Tibial nerve (tissue), 4 donors: Measurements from ENCODE around the gene OR4M1. TPM values are rescaled to one million over a fixed set of nuclear protein-coding genes. Genes with fewer than 3 reads are reported as not detected.
"Not testable (repeated sequence)": the region's sequence is repeated elsewhere in the genome, so short reads cannot be mapped to it uniquely, and the experiment has no call there.

Experiments used
- DNase-seq, 2 donors: peaks; one replicate each; pipeline ENCODE4 v3.0.0-alpha.2; 2019; ENCODE audit warnings: low spot score in 2 of 2
- H3K27ac ChIP-seq, 4 donors: fragments of 200-600 bp; sonication (generic) in 3 of 4; one replicate each; pipeline ENCODE4 v1.5.1; 2017 to 2019; ENCODE audit warnings: mild to moderate bottlenecking in 1 of 4
- H3K27me3 ChIP-seq, 2 donors: fragments of 200-600 bp; sonication (generic) in 1 of 2; one replicate each; pipeline versions ENCODE4 v1.5.1 to v1.6.0; 2017 to 2019
- H3K36me3 ChIP-seq, 3 donors: fragments of 200-600 bp; sonication (generic); one replicate each; pipeline ENCODE4 v1.5.1; 2018 to 2019
- H3K4me1 ChIP-seq, 4 donors: fragments of 200-600 bp; sonication (generic) in 3 of 4; one replicate each; pipeline ENCODE4 v1.5.1; 2017 to 2019
- H3K4me3 ChIP-seq, 4 donors: fragments of 200-600 bp; sonication (generic) in 3 of 4; one replicate each; pipeline ENCODE4 v1.5.1; 2017 to 2019; ENCODE audit warnings: mild to moderate bottlenecking in 1 of 4, moderate library complexity in 1 of 4
- H3K9me3 ChIP-seq, 4 donors: fragments of 200-600 bp; sonication (generic) in 3 of 4; one replicate each; pipeline ENCODE4 v1.5.1; 2017 to 2019
- CTCF ChIP-seq, 5 experiments: fragments of 200-600 bp in 3 of 5; fragments of 450-650 bp in 2 of 5; sonication (generic) in 3 of 5; IDR thresholded peaks; one replicate each; pipeline ENCODE4 v1.5.1; 2016 to 2019; ENCODE audit warnings: antibody characterized with exemption in 5 of 5, mild to moderate bottlenecking in 3 of 5, moderate library complexity in 2 of 5
- EP300 ChIP-seq, 2 donors: sonication (generic); formaldehyde crosslinking; IDR thresholded peaks; one replicate each; pipeline ENCODE4 v1.6.1; 2017; ENCODE audit warnings: antibody characterized with exemption in 2 of 2, mild to moderate bottlenecking in 1 of 2
- POLR2A ChIP-seq, 2 donors: fragments of 450-650 bp; IDR thresholded peaks; one replicate each; pipeline ENCODE4 v1.6.1; 2017; ENCODE audit warnings: antibody characterized with exemption in 2 of 2, mild to moderate bottlenecking in 2 of 2, moderate library complexity in 2 of 2
- WGBS, 2 donors: methylation state at CpG; one replicate each; pipeline ENCODE4 v1.1.5; 2018; 5-methylcytosine and 5-hydroxymethylcytosine counted together
- total RNA-seq, 4 donors: library from RNA; depleted of rRNA; stranded (reverse); fragments of >200 nt; gene quantifications; one replicate each; pipeline ENCODE4 v1.1.0, GENCODE V29; 2016

The OR4M1 gene
- total RNA-seq: not detected

- not testable (repeated sequence) for H3K4me3 ChIP-seq, H3K27ac ChIP-seq, H3K27me3 ChIP-seq, H3K36me3 ChIP-seq, H3K4me1 ChIP-seq, DNase-seq
- peaks cover 0 to 13% (median 0%) of the 10 kb centered on the region in 4 donors for H3K9me3 ChIP-seq
- 19 to 23% methylated on average over 1 of the region's 1 CpG for WGBS, 2 donors
These were observed at the start of gene OR4M1 for GRCh38 chr14:19773204-19773603. Gene OR4M1, plus strand, starts transcription at chr14:19773504. Its CDS starts 6,819 bp downstream, at chr14:19780323.

DNA sequence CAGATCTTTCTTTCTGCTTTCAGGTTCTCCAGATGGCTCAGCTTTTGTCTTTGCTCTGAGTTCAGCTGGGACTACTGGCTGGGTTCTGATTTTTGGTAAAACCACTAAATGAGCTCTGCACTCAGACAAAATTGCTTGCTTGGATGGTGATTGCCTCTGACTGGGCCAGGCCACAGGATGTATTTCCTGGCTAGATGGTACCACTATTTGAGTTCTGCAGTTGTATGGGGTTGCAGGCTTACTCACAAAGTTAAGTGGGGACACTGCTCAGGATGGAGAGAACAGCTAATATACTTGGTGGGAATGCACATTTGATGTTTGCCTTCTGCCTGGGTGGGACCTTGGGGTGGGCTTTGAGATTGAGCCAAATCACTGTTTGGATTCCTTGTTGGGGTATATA is 43.9 kb upstream of the OR4M1 start:
- H3K9me3 ChIP-seq: peaks cover 0 to 30% (median 0%) of the 10 kb centered on the region in 4 donors
- no peaks in the 10 kb centered on the region for H3K36me3 ChIP-seq
- DNase-seq: no peak
- TF ChIP-seq EP300 (IDR thresholded peaks at IDR 0.05): no peak
- TF ChIP-seq POLR2A (IDR thresholded peaks at IDR 0.05): no peak
- TF ChIP-seq CTCF (IDR thresholded peaks at IDR 0.05): no peak
- no peaks in the 10 kb centered on the region for H3K27me3 ChIP-seq
- no peaks in the 10 kb centered on the region for H3K4me1 ChIP-seq
- no peak overlapping the region for H3K4me3 ChIP-seq
- no peak overlapping the region for H3K27ac ChIP-seq

GRCh38 chr14:19729763-19730162 is 43.5 kb upstream of the OR4M1 start:
- 75 to 100% methylated on average over 1 to 2 of the region's 2 CpGs for WGBS, 2 donors
- Histone ChIP-seq H3K4me1 (no peaks in the 10 kb centered on the region), H3K27me3 (no peaks in the 10 kb centered on the region), H3K4me3 (no peak overlapping the region), H3K27ac (no peak overlapping the region), H3K9me3 (peaks cover 0 to 30% (median 0%) of the 10 kb centered on the region in 4 donors), H3K36me3 (no peaks in the 10 kb centered on the region)
- TF ChIP-seq EP300 (IDR thresholded peaks at IDR 0.05): no peak
- TF ChIP-seq CTCF (IDR thresholded peaks at IDR 0.05): no peak
- TF ChIP-seq POLR2A (IDR thresholded peaks at IDR 0.05): no peak
- DNase-seq: no peak

- WGBS, 2 donors: 78 to 82% methylated on average over 3 of the region's 3 CpGs
- not testable (repeated sequence) for H3K27ac ChIP-seq, H3K4me1 ChIP-seq, H3K36me3 ChIP-seq, DNase-seq, H3K4me3 ChIP-seq, H3K27me3 ChIP-seq
- H3K9me3 ChIP-seq: peaks cover 0 to 13% (median 0%) of the 10 kb centered on the region in 4 donors
These were observed 39.4 kb upstream of the OR4M1 start for GRCh38 chr14:19733893-19734292.

DNA sequence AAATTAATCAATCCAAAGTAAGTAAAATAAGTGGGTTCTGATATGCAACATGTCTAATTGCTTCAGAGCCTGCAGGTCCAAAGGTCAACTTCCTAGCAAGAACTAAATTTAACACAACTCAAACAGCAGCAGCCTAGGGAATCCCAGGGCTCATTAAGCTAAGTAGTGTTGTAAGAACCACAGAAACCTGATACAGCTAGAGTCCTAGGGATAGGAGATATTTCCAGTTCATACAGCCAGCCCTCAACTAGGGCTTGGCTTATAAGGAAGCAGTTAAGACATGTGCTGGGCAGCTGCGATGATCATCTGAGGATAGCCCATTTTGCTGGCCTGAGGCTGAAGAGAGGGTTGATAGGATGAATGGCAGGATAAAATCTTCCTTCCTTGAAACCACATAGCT is 30.0 kb upstream of the OR4M1 start, which contains the start of gene OR4Q3:
Gene OR4Q3 (plus strand): TSS at position 316 of the 400 bp plus-strand sequence.
- Histone ChIP-seq H3K27ac (no peak within 1 kb of the TSS), H3K4me1 (no peaks in the 10 kb centered on the region), H3K27me3 (no peaks in the 10 kb centered on the region), H3K9me3 (no peaks in the 10 kb centered on the region), H3K36me3 (no peaks in the 10 kb centered on the region), H3K4me3 (no peak within 1 kb of the TSS)
- WGBS, 2 donors: 75 to 92% methylated on average over 1 of the region's 1 CpG
- TF ChIP-seq CTCF (IDR thresholded peaks at IDR 0.05) (no peak), EP300 (IDR thresholded peaks at IDR 0.05) (no peak)
- DNase-seq: no peak

- H3K4me1 ChIP-seq, H3K27ac ChIP-seq, H3K36me3 ChIP-seq, H3K9me3 ChIP-seq, H3K27me3 ChIP-seq, H3K4me3 ChIP-seq, DNase-seq: not testable (repeated sequence)
These were observed 21.0 kb upstream of the OR4M1 start for GRCh38 chr14:19752316-19752715.

DNA sequence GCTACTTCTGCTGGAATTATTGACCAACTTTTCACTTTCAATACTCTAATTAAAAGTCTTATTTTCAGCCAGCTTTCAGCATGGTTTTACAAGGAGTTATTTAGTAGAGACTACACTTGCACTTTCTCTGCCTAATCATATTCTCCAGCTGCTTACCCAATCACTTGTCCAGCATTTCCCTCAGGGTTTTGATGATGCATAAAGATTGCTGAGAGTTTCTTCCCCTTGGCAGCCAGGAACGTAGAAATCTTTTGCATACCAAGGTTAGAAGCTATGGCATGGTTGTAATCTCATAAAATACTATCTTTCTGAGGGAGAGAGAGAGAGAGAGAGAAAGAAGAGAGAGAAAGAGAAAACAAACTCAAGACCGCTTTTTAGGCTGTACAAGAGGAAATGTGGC is 19.1 kb upstream of the OR4M1 start:
- WGBS, 2 donors: 36% methylated on average over 2 of the region's 2 CpGs
- TF ChIP-seq CTCF (IDR thresholded peaks at IDR 0.05) (no peak), EP300 (IDR thresholded peaks at IDR 0.05) (no peak), POLR2A (IDR thresholded peaks at IDR 0.05) (no peak)
- Histone ChIP-seq H3K4me3 (no peak overlapping the region), H3K36me3 (no peaks in the 10 kb centered on the region), H3K27me3 (no peaks in the 10 kb centered on the region), H3K4me1 (no peaks in the 10 kb centered on the region), H3K27ac (no peak overlapping the region), H3K9me3 (no peaks in the 10 kb centered on the region)
- DNase-seq: no peak

DNA sequence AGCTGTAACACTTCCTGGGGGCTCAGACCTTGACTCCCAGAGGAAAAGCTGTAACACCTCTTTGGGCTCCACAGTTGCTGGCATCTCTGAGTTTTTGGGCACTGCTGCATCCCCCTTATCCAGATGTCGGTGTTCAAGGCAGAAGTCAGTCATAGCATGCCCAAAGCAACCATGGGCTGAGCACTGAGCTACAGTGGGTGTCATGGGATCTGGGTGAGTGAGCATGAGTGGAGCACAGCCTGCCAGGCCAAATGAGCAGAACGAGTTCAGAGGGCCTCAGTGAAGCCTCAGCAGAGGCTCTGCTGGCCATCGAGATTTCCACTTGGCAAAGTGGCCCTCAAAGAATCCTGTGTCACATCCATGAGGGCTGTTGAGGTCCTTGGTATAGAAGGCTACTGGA is 1.8 kb upstream of the OR4M1 start:
- H3K9me3 ChIP-seq: peaks cover 0 to 13% (median 0%) of the 10 kb centered on the region in 4 donors
- WGBS, 2 donors: 35 to 45% methylated on average over 2 to 3 of the region's 3 CpGs
- H3K27me3 ChIP-seq, DNase-seq, H3K4me3 ChIP-seq, H3K27ac ChIP-seq, H3K4me1 ChIP-seq, H3K36me3 ChIP-seq: not testable (repeated sequence)
